ENCODE measurements around the gene RIT2. TPM values are rescaled to one million over a fixed set of nuclear protein-coding genes. Genes with fewer than 3 reads are reported as not detected.

RIT2 gene
- total RNA-seq, 1 donor from 2014 or later, result not detected

GRCh38 chr18:42719221-42719620, 396.3 kb downstream of the RIT2 start:
- DNase-seq (ENCODE audit: low spot score) (no peak), ATAC-seq (no peak)

- DNase-seq (ENCODE audit: low spot score) (no peak), ATAC-seq (no peak)
Measured at GRCh38 chr18:42712065-42712464, 403.4 kb downstream of the RIT2 start.

- ATAC-seq (no peak), DNase-seq (ENCODE audit: low spot score) (no peak)
Measured at GRCh38 chr18:42707080-42707479, 408.4 kb downstream of the RIT2 start.

GRCh38 chr18:42706618-42707017, 408.9 kb downstream of the RIT2 start:
- ATAC-seq (no peak), DNase-seq (ENCODE audit: low spot score) (no peak)

- DNase-seq (ENCODE audit: low spot score) (no peak), ATAC-seq (no peak)
Measured at GRCh38 chr18:42706029-42706608, 409.4 kb downstream of the RIT2 start.

Other genes starting within 250 kb of the RIT2 start
- gene SYT4, start 161.8 kb upstream of the RIT2 start, total RNA-seq, result not detected